Hepatocyte (in vitro differentiated cells): ENCODE data around the gene MANSC4. TPM values are rescaled to one million over a fixed set of nuclear protein-coding genes. Genes with fewer than 3 reads are reported as not detected.
A peak's percentile ranks its signal among the peaks of the same experiment; 100 is the strongest.

Source experiments
- DNase-seq: peaks from one replicate; pipeline ENCODE4 v3.0.0-alpha.2; 2016; ENCODE audit warnings: low spot score
- H2AFZ ChIP-seq: fragments of 200-600 bp; sonication (generic); 2 replicates; pipeline ENCODE4 v1.6.0; 2016; ENCODE audit warnings: antibody characterized with exemption, mild to moderate bottlenecking
- H3K27ac ChIP-seq: fragments of 200-600 bp; sonication (generic); 2 replicates; pipeline ENCODE4 v1.5.1; 2016; ENCODE audit warnings: mild to moderate bottlenecking
- H3K27me3 ChIP-seq: fragments of 200-600 bp; sonication (generic); 2 replicates; pipeline ENCODE4 v1.6.1; 2016
- H3K36me3 ChIP-seq: fragments of 200-600 bp; sonication (generic); replicated peaks from 2 replicates; pipeline ENCODE4 v1.5.1; 2016; ENCODE audit warnings: low read depth; ENCODE audit not compliant: insufficient read depth
- H3K4me1 ChIP-seq: fragments of 200-600 bp; sonication (generic); 2 replicates; pipeline ENCODE4 v1.5.1; 2016; ENCODE audit warnings: mild to moderate bottlenecking, moderate library complexity; ENCODE audit not compliant: insufficient read depth
- H3K4me2 ChIP-seq: fragments of 200-600 bp; sonication (generic); 2 replicates; pipeline ENCODE4 v1.6.0; 2016
- H3K4me3 ChIP-seq: fragments of 200-600 bp; sonication (generic); 2 replicates; pipeline ENCODE4 v1.5.1; 2016; ENCODE audit warnings: mild to moderate bottlenecking
- H3K79me2 ChIP-seq: fragments of 200-600 bp; sonication (generic); 2 replicates; pipeline ENCODE4 v1.6.0; 2017; ENCODE audit warnings: mild to moderate bottlenecking
- H3K9me2 ChIP-seq: fragments of 200-600 bp; sonication (generic); replicated peaks from 2 replicates; pipeline ENCODE4 v1.6.0; 2017; ENCODE audit warnings: mild to moderate bottlenecking; ENCODE audit not compliant: insufficient read depth
- H3K9me3 ChIP-seq: fragments of 200-600 bp; sonication (generic); 2 replicates; pipeline ENCODE4 v1.5.1; 2016; ENCODE audit warnings: low read depth, mild to moderate bottlenecking
- H4K20me1 ChIP-seq: fragments of 200-600 bp; sonication (generic); 2 replicates; pipeline ENCODE4 v1.6.0; 2016; ENCODE audit warnings: mild to moderate bottlenecking; ENCODE audit not compliant: insufficient read depth, poor library complexity, severe bottlenecking
- CTCF ChIP-seq: fragments of 200-600 bp; sonication (generic); IDR thresholded peaks from 2 replicates; pipeline ENCODE4 v1.5.1; 2016; ENCODE audit warnings: antibody characterized with exemption, mild to moderate bottlenecking; ENCODE audit not compliant: poor library complexity
- EZH2 ChIP-seq: fragments of 200-600 bp; sonication (generic); IDR thresholded peaks from 2 replicates; pipeline ENCODE4 v1.6.1; 2016; ENCODE audit warnings: antibody characterized with exemption, mild to moderate bottlenecking, borderline replicate concordance
- EZH2phosphoT487 ChIP-seq: fragments of 200-600 bp; sonication (generic); IDR thresholded peaks from one replicate; pipeline ENCODE4 v1.6.1; 2018; ENCODE audit warnings: antibody characterized with exemption, mild to moderate bottlenecking, low read depth, moderate library complexity; ENCODE audit not compliant: unreplicated experiment, severe bottlenecking
- WGBS: methylation state at CpG from one replicate; pipeline ENCODE4 v1.1.6; 2016; ENCODE audit warnings: low lambda C conversion rate; ENCODE audit errors: missing lambda C conversion rate; 5-methylcytosine and 5-hydroxymethylcytosine counted together
- polyA plus RNA-seq: library from polyadenylated mRNA; unstranded; fragments of >200 nt; fragmentation: Nextera tagmentation; extraction: Ambion mirVana; gene quantifications from 2 replicates; pipeline ENCODE4 v1.2.1, GENCODE V29; 2016
- total RNA-seq: library from RNA; depleted of rRNA; stranded (reverse); fragments of >200 nt; gene quantifications from 2 replicates; pipeline ENCODE4 v1.2.3, GENCODE V29; 2014

MANSC4 gene
- total RNA-seq: 0.63 TPM in 1 of 2 replicates, not detected in the other
- not detected in 2 replicates for polyA plus RNA-seq

GRCh38 chr12:27779920-27780611 is at the start of gene MANSC4, which contains the start of gene KLHL42:
MANSC4 (minus strand) TSS chr12:27780236; CDS start chr12:27771276, 8,960 bp downstream.
KLHL42 (plus strand) TSS chr12:27780233; CDS start chr12:27780331, 98 bp downstream.
- H3K4me1 ChIP-seq: peaks cover 16% of the 10 kb centered on the region
- peaks cover 46% of the 10 kb centered on the region for H3K79me2 ChIP-seq
- no peaks in the 10 kb centered on the region for H4K20me1 ChIP-seq
- H3K27ac ChIP-seq: peak within 1 kb of the TSS; percentile 99
- 2% methylated on average over 30 of the region's 92 CpGs for WGBS
- H3K9me2 ChIP-seq: no peaks in the 10 kb centered on the region
- H3K9me3 ChIP-seq: no peaks in the 10 kb centered on the region
- DNase-seq: peak; percentile 85
- TF ChIP-seq CTCF: no peak
- no peak for TF ChIP-seq EZH2phosphoT487
- TF ChIP-seq EZH2: no peak
- H3K4me3 ChIP-seq: peak within 1 kb of the TSS; percentile 93
- H2AFZ ChIP-seq: peak within 1 kb of the TSS; percentile 99
- H3K27me3 ChIP-seq: no peaks in the 10 kb centered on the region
- H3K4me2 ChIP-seq: peak within 1 kb of the TSS; percentile 99
- H3K36me3 ChIP-seq: no peaks in the 10 kb centered on the region

- 98% methylated on average over 3 of the region's 3 CpGs for WGBS
- H2AFZ ChIP-seq: no peak overlapping the region
- H3K4me1 ChIP-seq: no peaks in the 10 kb centered on the region
- no peaks in the 10 kb centered on the region for H3K27me3 ChIP-seq
- no peaks in the 10 kb centered on the region for H3K9me2 ChIP-seq
- H3K4me3 ChIP-seq: no peak overlapping the region
- H4K20me1 ChIP-seq: no peaks in the 10 kb centered on the region
- no peaks in the 10 kb centered on the region for H3K79me2 ChIP-seq
- no peak overlapping the region for H3K4me2 ChIP-seq
- no peak for DNase-seq
- TF ChIP-seq EZH2: no peak
- no peak for TF ChIP-seq EZH2phosphoT487
- TF ChIP-seq CTCF: no peak
- H3K27ac ChIP-seq: no peak overlapping the region
- no peaks in the 10 kb centered on the region for H3K9me3 ChIP-seq
- no peaks in the 10 kb centered on the region for H3K36me3 ChIP-seq
Observed at GRCh38 chr12:27828196-27828595, 48.2 kb upstream of the MANSC4 start.

DNA sequence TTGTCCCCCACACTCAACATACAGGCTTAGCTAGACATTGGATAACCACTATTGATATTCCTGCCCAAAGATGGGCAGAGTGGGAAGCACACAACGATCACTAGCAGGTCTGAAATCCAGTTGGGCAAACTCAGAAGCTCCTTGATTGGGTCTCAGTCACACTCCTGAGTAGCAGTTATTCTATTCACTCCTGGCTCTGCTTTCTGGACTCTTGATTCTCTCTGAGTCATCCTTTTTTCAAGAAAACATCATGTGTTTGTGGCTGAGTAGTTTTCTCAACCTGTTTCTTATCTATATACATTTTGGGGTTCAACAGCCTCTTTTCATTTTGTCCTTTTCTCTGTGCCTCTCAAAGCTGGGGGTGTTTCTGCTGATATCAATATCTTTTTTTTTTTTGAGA is 46.0 kb upstream of the MANSC4 start:
- Histone ChIP-seq H3K4me3 (no peak overlapping the region), H3K79me2 (no peaks in the 10 kb centered on the region), H3K9me3 (no peaks in the 10 kb centered on the region), H3K36me3 (no peaks in the 10 kb centered on the region), H3K4me1 (no peaks in the 10 kb centered on the region), H4K20me1 (no peaks in the 10 kb centered on the region), H2AFZ (no peak overlapping the region), H3K4me2 (no peak overlapping the region), H3K27me3 (no peaks in the 10 kb centered on the region), H3K9me2 (no peaks in the 10 kb centered on the region), H3K27ac (no peak overlapping the region)
- TF ChIP-seq EZH2phosphoT487 (no peak), CTCF (no peak), EZH2 (no peak)
- no peak for DNase-seq
- WGBS: 78% methylated on average over 1 of the region's 1 CpG
